Measurements from ENCODE around the gene ROR2. TPM values are rescaled to one million over a fixed set of nuclear protein-coding genes. Genes with fewer than 3 reads are reported as not detected.

Gene ROR2
- total RNA-seq, 1 donor = 3.0 TPM

DNA sequence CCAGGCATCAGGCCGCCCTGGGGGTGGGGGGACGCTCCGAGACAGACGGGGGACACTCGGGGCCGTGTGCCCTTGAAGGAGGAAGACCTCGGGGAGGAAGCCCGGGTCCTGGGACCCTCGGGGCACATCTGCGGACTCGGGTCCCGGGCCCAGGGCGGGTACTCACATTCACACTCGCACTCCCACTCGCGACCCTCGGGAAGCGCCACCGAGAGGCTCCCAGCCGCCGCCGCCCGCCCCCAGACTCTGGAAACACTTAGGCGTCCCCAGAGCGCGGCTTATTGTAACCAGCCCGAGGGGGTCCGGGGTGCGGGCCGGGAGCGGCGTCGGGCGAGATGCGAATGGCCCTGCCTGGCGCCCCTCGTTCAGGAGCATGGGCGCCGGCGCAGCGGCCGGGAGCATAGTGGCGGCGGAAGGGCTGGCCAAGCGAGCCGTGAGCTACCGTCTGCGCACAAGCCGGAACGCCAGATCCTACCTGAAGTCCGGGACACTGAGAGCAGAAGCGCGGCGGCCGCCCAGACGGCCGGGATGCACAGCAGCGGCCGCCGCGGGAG is 559 bp downstream of the ROR2 start:
- peak overlapping the region; percentile 75 for H3K4me3 ChIP-seq (ENCODE audit: low read depth, low read length)

DNA sequence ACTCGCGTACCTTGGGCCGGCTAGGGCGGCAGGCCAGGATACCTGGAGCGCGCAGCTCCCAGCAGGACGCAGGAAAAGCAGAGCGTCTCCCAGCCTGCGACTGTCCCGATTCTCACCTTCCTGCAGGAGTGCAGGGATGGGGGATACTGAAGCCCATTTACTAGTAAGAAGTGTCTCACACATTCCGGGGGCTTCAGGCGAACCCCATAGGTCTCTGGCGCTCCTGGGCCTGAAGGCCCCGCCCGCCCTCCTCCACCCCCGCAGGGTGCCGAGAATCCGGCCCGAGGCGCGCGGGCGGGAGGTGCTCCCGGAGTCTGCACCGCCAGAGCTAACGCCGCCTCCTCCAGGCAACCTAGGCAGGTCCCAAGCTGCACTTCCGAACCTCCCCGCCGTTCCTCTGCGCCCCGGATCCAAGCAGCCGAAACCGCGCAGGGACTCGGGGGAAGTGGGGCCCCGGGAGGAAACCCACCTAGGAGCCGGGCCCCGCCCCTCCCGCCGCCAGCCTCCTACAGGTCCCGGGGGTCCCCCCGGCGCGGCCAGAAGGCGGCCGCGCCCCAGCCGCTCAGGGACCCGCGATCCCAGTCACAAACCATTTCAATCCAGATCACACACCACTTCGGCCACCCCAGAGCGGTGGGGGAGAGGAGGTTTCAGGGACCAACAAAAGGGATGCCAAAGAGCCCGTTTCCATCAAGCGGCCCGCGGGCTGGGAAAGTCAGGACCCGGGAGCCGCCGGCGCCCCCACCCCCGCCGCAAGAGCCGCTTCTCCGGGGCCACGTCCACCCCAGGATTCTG is 1.2 kb downstream of the ROR2 start:
- peak; percentile 70 for DNase-seq (ENCODE audit: low read depth)
- TF ChIP-seq, protein P1, sequence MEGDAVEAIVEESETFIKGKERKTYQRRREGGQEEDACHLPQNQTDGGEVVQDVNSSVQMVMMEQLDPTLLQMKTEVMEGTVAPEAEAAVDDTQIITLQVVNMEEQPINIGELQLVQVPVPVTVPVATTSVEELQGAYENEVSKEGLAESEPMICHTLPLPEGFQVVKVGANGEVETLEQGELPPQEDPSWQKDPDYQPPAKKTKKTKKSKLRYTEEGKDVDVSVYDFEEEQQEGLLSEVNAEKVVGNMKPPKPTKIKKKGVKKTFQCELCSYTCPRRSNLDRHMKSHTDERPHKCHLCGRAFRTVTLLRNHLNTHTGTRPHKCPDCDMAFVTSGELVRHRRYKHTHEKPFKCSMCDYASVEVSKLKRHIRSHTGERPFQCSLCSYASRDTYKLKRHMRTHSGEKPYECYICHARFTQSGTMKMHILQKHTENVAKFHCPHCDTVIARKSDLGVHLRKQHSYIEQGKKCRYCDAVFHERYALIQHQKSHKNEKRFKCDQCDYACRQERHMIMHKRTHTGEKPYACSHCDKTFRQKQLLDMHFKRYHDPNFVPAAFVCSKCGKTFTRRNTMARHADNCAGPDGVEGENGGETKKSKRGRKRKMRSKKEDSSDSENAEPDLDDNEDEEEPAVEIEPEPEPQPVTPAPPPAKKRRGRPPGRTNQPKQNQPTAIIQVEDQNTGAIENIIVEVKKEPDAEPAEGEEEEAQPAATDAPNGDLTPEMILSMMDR (IDR thresholded peaks at IDR 0.05; ENCODE audit: insufficient read depth, low read depth, low read length) = peak; percentile 36
- H3K4me3 ChIP-seq (ENCODE audit: low read depth, low read length) = peak overlapping the region; percentile 75

More for the DNA sequence above, 559 bp downstream of the ROR2 start:
- peak; percentile 21 for DNase-seq (ENCODE audit: low read depth)
- TF ChIP-seq, protein P1 (IDR thresholded peaks at IDR 0.05; ENCODE audit: insufficient read depth, low read depth, low read length) = no peak

DNA sequence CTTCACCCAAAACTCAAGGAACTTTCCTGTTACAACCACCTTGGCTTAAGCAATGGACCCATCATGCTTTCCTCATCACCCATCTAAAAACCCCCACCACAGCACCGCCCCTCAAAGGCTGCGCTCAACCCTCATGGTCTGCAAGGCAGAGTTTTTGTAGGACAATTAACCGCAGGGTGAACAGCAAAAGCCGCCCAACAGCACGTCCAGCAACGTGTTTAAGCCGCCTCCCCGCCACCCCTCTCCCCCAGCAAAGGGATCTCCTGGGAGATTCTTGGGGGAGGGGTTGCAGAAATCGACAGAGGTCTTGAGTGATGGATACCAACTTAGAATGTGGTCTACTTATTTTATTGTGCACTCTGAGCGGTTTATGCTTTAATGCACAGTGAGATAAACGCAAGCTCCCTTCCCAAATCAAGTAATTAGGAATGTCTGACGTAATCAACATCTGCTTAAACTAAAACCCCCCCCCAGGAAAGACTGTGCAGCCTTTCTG is 1.9 kb downstream of the ROR2 start:
- peak overlapping the region; percentile 75 for H3K4me3 ChIP-seq (ENCODE audit: low read depth, low read length)
- TF ChIP-seq, protein P1 (IDR thresholded peaks at IDR 0.05; ENCODE audit: insufficient read depth, low read depth, low read length) = no peak
- peak; percentile 79 for DNase-seq (ENCODE audit: low read depth)

DNA sequence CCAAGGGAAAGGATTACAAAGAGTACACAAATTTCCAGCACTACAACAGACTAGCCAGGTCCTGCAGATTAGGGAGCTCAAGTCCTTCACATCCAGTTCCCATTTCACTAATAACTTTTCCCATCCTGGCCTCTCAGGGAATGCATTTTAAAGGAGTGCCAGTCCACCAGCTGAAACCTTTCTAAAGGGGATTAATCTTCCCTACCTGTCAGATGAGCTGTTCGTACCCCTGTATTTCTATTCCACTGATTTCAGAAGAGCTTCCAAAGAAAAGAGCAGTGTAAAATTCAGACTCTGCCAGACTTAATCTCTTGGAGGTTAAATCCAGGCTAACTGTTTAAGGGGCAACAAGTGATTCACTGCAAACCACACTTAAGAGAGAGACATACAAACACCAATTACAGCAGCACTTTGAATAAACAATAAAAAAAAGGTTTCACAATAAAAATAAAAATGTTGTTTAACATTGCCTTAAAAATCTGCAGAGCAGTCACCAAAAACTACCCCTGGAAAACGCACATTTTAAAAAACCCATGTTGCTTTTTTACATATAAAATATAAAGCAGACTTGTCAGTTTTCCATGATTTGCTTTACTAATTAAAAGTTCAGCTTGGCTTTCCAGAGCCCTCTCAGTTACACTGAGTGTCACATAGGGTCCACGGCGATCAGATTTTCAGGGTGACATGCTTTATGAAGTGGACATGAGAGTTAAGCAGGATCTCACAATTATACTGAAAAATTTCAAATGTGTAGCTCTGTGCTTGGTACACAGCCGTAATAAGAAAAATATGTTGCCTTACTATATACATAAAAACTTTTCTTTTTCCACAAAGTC is 3.2 kb downstream of the ROR2 start:
- TF ChIP-seq, protein P1 (IDR thresholded peaks at IDR 0.05; ENCODE audit: insufficient read depth, low read depth, low read length) = no peak
- peak; percentile 86 for DNase-seq (ENCODE audit: low read depth)
- peak overlapping the region; percentile 21 for H3K4me3 ChIP-seq (ENCODE audit: low read depth, low read length)

DNA sequence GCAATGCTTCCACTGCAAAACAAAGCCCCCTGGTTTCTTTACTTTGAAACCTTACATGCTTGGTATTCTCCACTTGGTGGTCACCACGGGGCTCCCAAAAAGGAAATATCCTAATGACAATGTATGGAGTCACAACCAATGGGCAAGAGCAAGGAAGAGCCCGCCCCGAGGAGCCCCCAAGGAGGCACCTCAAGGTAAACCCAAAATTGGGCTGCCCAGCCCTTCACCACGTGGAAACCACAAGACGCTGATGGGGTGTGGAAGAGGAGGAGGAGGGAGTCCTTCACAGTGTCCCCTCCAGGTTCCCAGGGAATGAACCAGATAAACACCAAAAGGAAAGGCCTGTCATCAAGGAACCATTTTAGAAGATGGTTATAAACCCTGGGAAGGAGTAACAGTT is 3.8 kb downstream of the ROR2 start:
- peak overlapping the region; percentile 21 for H3K4me3 ChIP-seq (ENCODE audit: low read depth, low read length)
- TF ChIP-seq, protein P1 (IDR thresholded peaks at IDR 0.05; ENCODE audit: insufficient read depth, low read depth, low read length) = no peak
- DNase-seq (ENCODE audit: low read depth) = no peak

DNA sequence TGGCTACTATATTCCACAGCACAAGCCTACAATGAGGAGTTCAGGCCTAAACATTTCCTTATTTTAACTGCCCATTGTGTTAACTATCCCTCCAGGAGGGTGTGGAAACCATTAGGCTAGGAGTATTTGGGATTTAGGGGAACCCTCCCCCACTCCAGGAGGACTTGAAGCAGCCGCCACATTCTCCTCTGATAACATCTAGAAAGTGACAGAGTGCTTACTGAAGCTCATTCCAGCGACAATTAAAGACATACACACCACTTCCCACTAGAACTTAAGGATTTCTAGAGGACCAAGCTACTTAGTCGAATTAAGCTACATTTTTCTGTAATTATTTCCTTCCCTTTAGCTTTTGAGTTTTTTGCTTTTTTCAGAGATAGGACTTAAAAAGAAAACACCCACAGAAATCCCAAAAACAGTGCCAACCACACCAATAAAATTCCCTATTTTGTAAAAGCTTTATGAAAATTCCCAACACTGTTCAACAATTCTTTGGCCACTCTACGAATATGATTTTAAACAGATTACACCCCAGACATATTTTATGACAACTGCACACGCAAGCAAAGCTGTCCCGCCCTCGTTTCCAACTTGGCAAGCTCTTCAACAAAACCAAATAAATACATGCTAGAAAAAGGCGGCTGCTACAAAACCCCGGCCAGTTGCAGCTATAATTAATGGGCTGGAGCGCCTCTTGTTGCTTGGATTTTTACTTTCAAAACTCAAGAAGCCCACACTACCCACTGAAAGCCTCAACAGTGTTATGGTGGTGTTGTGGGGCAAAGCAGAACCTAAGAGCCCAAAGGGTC is 4.5 kb downstream of the ROR2 start:
- peak overlapping the region; percentile 40 for H3K4me3 ChIP-seq (ENCODE audit: low read depth, low read length)
- DNase-seq (ENCODE audit: low read depth) = peak; percentile 96
- TF ChIP-seq, protein P1 (IDR thresholded peaks at IDR 0.05; ENCODE audit: insufficient read depth, low read depth, low read length) = no peak

All from fibroblast of villous mesenchyme (primary cell).